Measurements from ENCODE around the gene WWC1.

DNA sequence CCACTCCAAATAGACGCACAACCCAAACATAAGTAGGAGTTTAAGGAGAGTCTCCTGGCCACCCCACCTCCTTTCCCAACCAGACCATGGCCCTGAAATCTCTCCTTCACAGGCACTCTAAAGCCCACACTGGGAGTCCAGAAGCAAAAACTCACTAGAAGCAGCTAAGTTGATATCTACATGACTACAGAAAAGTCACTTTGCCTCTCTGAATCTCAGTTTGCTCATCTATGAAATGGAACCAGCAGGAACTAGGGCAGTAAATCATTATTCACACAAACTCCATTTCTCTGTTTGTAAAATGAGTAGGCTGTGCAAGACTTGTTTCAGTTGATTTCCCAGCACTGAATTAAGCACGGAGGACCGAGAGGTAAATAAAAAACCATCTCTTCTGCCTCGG is 4.1 kb upstream of the WWC1 start:
- no peak for TF ChIP-seq EZH2 (IDR thresholded peaks at IDR 0.05; ENCODE audit: insufficient read depth, low read length)
- TF ChIP-seq, protein P1, sequence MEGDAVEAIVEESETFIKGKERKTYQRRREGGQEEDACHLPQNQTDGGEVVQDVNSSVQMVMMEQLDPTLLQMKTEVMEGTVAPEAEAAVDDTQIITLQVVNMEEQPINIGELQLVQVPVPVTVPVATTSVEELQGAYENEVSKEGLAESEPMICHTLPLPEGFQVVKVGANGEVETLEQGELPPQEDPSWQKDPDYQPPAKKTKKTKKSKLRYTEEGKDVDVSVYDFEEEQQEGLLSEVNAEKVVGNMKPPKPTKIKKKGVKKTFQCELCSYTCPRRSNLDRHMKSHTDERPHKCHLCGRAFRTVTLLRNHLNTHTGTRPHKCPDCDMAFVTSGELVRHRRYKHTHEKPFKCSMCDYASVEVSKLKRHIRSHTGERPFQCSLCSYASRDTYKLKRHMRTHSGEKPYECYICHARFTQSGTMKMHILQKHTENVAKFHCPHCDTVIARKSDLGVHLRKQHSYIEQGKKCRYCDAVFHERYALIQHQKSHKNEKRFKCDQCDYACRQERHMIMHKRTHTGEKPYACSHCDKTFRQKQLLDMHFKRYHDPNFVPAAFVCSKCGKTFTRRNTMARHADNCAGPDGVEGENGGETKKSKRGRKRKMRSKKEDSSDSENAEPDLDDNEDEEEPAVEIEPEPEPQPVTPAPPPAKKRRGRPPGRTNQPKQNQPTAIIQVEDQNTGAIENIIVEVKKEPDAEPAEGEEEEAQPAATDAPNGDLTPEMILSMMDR (IDR thresholded peaks at IDR 0.05; ENCODE audit: insufficient read depth, low read depth, low read length): no peak
